Stimulated activated CD4-positive, alpha-beta T cell treated with anti-CD3 and anti-CD28 coated beads, Interleukin-1b, Interleukin-23, amount 100 ng/mL, for 24 hours (primary cell): Measurements from ENCODE around the gene FGR.

Experiments
- DNase-seq, 4 experiments: peaks; one replicate each; pipeline ENCODE4 v3.0.0-alpha.2; 2020; ENCODE audit warnings: low read depth in 4 of 4, low spot score in 1 of 4

FGR gene

DNA sequence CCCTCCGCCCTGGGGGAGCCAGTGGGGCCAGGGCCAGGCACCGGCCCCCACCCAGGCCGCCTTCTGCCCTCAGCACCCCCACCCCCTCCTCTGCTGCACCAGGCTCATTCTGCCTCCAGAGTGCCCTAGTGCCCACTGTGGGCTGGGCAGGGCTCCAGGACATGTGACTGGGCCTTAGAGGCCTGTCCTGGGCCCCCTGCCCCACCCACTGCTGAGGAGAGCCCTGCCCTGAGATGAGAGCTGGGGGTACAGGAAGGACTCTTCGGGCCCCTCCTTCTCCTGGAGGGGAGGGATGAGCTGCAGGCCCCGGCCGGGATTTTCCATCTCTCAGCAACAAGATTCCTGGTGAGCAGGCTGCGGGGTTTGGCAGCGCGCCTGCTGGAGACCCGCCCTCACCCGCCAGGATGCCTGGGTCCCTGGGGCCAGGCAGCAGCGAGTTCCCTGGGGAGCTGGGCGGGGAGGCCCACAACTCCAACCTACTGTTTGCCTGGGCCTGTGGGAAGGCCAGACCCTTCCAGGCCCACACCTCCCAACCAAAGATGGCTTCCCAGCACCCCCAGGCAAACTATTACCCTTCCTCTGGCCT, 45.1 kb downstream of the FGR start:
- DNase-seq = no peak

DNA sequence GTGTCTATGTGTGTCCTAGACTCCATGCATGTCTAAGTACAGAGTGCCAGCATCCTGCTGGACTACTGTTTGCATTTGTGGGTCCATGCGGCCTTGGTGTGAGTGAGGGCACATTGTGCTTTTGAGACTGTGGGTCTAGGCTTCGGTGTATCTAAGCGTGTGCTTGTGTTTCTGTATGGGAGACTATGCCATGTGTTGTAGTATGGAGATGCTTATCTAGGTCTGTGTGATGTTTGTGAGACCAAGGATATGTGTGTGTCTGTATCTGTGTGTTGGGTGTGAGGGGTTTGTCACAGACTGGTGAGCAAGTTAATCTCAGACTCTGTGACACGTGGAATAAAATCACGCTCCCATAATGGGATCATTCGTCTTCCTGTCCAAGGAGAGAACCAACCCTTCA, 45.5 kb downstream of the FGR start:
- no peak for DNase-seq

- no peak for DNase-seq
These were observed 46.4 kb downstream of the FGR start for GRCh38 chr1:27588256-27589232.

GRCh38 chr1:27585684-27586083, 49.3 kb downstream of the FGR start:
- no peak for DNase-seq

DNA sequence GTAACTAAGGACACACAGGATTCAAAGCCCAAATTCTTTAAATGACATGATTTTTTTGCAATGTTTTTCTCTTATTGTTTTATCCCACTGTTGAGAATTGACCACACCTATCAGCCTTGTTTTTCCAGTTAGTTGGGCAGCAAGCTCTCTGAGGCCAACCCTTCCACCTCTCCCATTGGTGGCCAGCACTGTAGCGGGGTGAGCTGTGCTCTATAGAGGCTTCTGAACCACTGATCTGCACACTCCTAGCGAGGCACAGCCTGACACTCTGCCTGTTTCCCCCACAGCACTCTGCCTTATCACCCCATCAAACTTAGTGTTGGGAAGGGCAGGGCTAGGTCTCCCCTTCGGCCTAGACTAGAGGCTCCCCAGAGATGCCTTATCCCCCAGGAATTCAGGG, 50.5 kb downstream of the FGR start:
- DNase-seq = no peak

GRCh38 chr1:27583479-27583878, 51.5 kb downstream of the FGR start:
- DNase-seq = no peak

DNA sequence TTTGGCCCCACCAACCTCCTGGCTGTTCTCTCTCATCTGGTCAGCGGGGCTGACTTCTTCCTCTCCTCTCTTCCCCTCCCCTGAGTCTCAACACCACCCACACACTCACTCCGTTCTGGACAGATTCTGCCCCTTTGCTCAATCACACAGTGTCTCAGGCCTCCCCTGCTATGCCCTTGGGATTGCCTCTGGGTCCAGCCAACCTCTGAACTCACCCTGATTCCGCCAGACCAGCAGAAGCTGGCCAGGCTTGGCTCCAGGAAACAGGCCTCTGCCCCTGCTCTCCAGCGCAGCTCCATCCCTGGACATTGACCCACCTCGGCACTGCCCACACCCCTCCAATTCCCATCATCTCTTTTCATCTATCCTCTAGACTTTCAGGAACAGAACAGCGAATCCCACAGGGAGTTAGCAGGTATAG, 53.2 kb downstream of the FGR start:
- no peak for DNase-seq

DNA sequence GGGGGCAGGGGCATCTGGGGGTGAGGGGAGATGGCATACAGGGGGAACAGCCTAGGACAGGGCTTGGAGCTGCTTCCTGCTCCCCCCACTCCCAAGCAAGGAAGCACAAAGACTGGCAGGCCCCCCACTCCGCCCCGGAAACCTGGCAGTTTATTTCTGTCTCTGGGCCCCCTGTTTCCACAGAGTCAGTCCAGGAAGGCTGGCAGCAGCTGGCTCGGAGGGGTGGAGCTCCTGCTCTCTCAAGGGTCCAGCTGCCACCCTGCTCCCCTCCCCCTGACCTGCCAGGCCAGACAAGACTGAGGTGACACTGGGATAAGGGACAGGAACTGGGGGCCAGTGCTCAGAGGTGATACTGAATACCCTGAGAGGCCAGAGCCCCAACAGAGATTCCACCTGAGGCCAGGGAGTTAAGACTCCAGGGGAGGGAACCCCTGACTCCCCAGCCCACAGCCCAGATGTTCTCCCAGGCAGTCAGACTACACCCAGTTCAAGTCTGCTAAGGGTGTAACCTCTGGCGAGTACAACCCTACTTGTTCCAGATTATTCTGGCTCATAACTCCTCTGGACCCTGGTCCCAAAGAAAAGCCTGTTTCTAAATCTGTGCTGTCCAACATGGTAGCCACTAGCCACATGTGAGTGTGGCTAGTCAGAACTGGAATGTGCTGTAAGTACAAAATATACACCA, 57.3 kb downstream of the FGR start:
- no peak for DNase-seq

- DNase-seq = no peak
These were observed 58.2 kb downstream of the FGR start for GRCh38 chr1:27576806-27577227.

GRCh38 chr1:27575840-27576331, 59.1 kb downstream of the FGR start:
- DNase-seq = no peak

DNA sequence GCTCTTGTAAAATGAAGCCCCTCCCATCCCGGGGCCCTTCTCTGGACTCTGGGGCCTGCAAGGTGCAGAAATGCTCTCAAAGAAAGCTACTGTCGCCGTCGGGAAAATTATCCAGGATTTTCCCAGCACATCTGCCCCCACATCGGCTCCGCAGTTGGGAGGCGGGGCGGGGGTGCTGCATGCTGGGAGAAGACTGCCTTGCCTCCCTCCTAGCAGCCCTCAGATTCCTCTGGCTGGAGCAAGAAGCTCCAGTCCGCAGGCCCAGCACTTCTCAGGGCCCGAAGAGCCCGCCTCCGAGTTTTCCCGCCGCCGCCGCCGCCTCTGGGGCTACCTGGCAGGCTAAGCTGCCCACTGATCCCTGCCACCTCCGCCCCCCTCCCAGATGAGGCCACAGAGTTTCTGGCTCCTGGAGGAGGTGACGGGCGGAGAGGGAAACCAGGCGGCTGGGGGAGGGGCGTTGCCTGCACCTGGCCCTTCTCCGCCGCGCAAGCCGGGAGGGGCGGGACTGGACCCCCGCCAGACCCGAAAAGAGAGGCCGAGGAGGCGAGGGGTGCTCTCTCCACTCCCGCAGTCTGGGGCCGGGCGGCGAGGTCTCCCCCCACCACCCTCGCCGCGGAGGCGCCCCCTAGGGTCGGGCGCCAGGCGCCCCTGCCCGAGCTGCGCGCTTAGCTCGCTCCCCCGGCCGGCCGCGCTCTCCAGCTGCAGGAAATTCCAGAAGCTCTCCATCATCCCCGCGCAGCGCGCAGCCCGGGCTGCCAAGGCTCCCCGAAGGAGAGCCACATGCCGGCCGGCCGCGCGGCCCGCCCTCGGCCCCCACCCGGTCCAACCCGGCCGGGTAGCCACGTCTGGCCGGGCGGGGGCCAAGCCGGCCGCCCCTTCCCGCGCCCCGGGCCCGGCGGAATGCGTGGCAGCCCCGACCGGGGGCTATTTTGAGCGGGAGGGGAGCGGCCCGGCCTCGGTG, 59.8 kb downstream of the FGR start:
- DNase-seq = no peak

- DNase-seq = no peak
These were observed 60.8 kb downstream of the FGR start for GRCh38 chr1:27574001-27574781.

- no peak for DNase-seq
These were observed 62.1 kb downstream of the FGR start for GRCh38 chr1:27572679-27573426.

- DNase-seq = no peak
These were observed 62.8 kb downstream of the FGR start for GRCh38 chr1:27572019-27572678.

DNA sequence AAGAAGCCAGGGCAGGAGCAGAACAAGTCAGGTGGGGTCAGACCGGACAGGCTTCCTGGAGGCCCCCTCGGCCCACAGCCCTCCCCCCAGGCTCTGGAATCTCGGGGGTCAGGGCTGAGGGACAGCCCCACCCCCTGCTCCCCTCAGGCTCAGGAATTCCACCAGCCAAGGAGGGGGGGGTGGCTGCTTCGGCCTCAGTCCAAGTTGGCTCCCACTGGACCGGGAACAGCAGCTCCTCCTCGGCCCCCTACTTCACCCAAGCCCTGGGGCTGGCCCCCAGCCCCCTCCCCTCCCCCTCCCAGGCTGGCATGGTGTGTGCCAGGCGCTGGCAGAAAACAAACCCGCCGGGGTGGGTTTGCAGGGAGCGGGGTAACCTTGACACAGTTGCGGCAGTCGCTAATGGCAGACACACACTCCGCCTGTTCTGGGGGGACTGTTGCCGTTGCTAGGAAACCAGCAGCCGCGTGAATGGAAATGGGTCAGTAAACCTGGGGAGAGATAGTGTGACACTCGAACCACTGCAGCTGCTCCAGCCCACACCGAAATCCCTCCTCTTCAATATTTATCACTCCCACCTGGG, 63.5 kb downstream of the FGR start:
- DNase-seq = no peak

DNA sequence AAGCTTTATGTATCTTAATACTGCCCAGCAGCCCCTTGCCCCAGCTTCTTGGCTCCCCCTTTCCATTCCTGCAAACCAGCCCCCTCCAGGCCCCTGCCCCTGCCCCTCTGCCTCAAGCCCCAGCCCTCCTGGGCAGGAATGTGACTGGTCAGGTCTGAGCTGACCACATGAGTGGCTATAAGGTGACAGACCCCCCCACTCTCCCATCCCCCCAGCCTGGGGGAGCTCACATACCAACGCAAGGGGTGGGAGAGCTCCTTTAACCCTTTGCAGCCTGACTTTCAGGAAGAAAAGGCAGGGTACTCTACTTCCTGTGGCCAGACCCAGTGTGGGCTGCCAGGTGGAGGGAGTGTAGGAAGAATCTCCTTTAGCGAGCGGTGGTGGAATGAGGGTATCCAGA, 64.2 kb downstream of the FGR start:
- DNase-seq = no peak

DNA sequence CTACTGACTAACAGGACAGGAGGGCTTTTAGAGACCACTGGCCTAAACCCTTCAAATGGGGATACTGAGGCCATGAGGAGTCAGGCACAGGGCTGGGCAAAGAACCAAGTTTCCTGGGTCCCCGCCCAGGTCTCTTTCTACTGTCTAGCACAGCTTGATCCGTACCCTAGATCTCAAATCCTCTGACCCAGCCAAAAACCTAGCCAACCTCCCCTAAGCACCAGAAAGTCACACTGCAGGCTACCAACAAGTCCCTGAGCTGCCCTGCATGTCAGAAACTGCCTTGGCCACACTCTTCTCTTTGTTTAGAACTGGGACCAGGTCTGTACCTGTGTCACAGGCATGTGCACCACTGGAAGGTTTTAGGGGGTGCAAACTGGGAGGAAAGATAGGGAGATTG, 64.6 kb downstream of the FGR start:
- no peak for DNase-seq
